ENCODE results near the gene MYL6B.

MYL6B gene

DNA sequence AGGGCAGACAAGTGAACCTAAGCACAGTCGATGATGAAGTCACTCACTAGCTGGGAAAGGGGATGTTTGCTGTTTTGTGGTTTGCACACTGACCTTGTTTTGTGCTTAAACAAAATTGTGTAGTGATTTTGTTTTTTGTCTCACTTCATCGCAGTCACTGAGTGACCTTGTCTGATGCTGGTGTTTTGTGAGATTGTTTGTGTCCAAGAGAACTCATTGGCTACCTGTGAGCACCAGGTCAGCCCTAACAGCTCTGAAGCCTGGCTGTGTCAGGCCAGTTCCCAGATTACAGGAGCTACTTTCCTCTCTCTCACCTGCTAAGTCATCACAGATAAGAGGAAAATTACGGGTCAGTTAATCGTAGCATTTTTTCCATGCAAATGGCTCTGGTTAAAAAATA lies 28.3 kb upstream of the MYL6B start:
- no peak for DNase-seq

DNA sequence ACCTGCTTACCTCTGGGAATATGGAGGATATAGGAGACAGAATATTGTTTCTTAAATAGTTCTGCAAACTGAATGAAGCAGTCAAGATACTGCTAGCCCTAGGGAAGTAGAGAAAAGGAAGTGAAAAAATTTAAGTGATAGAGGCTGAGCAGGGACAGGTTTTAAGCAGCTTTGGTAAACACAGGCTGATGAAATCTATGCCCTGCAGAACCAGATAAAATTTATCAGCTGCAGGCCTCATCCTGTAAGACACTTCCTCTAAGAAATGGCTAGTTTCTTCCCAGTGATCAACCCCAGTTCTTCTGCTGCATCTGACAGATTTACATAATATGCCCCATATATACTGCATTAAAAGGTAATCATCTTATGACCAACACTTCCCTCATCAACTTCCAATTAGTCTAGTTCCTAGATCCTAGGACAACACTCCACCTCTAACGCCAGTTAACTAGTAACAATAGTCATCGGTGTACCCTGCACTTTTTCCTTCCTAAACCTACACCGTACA lies 25.6 kb upstream of the MYL6B start:
- no peak for DNase-seq

- DNase-seq, result no peak
Measured at GRCh38 chr12:56127485-56127887, 24.9 kb upstream of the MYL6B start.

GRCh38 chr12:56127888-56128669 lies 24.3 kb upstream of the MYL6B start, which contains the start of gene ESYT1:
Gene ESYT1 (plus strand): TSS chr12:56128267. CDS start chr12:56128320, 53 bp downstream.
- DNase-seq, result peak; percentile 100

GRCh38 chr12:56128670-56129205 lies 23.6 kb upstream of the MYL6B start:
- DNase-seq, result no peak

DNA sequence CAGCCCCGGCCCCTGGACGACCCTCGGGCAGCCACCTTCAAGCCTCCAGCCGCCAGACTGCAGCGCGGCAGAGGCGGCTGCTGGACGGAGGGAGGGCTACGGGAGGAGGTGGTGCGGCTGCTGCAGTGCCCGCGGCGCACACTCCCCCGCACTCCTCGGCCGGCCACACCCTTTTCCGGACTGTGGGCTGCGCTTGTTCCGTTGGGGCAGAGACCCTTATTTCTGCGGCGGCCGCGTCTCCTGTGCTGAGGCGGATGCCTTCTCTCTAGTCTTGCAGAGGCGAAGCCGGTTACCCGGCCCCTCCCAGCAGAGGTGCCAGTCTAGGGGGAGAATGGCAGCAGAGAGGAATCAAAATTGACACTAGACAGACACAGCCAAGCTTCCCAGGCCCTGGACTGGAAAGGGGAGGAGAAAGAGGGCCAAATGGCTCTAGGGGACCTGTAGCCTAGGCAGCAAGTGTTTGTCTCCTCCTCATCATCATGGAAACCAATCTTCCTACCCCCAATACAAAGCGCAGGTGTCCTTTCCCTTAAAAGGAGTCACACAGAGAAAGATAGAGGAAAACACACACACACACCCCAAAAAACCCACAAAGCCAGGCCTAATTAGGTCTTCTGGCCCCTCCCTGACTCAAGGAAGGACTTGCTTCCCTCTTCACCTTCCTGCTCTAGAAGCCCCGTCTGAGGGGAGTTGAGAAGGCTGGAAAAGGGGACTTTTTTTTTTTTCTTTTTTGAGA lies 23.0 kb upstream of the MYL6B start:
- DNase-seq, result peak; percentile 62

DNA sequence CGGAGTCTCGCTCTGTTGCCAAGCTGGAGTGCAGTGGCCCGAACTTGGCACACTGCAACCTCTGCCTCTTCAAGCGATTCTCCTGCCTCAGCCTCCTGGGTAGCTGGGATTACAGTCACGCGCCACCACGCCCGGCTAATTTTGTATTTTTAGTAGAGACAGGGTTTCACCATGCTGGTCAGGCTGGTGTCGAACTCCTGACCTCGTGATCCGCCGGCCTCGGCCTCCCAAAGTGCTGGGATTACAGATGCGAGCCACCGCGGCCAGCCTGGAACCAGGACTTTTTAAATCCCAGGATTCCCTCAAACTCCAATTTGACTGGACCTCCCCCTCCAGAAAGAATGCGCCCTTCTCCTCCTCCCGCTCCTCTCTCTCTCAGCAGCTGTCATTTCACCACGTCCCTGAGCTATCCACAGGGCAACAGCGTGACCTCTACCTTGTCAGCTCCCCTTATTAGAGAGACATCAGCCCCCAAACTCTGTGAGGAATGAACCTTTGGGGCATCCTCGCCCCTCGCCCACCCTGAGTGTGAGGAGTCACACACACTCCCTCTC lies 22.4 kb upstream of the MYL6B start:
- DNase-seq, result no peak

- DNase-seq, result no peak
Measured at GRCh38 chr12:56130876-56131275, 21.5 kb upstream of the MYL6B start.

DNA sequence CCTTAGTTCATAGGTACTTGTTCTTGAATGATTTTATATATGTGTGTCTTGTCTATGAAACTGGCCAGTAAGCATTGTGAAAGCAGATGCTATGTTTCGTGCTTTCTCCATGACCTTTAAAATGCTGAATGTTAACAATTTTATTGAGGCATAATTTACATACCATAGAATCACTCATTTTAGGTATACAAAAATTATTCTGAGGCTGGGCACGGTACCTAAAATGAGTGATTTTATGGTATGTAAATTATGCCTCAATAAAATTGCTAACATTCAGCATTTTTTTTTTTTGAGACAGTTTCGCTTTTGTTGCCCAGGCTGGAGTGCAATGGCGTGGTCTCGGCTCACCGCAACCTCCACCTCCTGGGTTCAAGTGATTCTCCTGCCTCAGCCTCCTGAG lies 17.5 kb upstream of the MYL6B start:
- no peak for DNase-seq

DNA sequence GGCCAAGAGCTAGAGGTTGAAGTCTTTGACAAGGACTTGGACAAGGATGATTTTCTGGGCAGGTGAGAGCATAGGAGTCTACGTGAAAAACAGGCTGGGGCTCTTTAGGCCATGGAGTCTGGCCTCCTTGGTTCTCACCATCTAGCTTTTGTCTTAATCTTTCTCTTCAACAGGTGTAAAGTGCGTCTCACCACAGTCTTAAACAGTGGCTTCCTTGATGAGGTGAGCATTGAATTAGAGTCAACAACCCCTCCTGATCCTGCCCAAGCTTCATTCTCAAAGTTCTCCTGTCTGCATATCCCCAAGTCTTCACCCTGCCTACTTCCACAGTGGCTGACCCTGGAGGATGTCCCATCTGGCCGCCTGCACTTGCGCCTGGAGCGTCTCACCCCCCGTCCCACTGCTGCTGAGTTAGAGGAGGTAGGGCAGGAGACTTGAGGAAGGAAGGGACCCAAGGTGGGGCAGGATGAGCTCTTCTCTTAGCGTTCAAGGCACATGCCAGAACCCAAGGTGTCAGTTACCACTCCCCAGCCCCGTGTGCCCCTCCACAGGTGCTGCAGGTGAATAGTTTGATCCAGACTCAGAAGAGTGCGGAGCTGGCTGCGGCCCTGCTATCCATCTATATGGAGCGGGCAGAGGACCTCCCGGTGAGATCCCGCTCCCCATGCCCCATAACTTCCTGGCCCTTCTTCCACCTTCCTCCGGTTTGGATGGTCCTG lies 14.4 kb upstream of the MYL6B start:
- DNase-seq, result no peak

DNA sequence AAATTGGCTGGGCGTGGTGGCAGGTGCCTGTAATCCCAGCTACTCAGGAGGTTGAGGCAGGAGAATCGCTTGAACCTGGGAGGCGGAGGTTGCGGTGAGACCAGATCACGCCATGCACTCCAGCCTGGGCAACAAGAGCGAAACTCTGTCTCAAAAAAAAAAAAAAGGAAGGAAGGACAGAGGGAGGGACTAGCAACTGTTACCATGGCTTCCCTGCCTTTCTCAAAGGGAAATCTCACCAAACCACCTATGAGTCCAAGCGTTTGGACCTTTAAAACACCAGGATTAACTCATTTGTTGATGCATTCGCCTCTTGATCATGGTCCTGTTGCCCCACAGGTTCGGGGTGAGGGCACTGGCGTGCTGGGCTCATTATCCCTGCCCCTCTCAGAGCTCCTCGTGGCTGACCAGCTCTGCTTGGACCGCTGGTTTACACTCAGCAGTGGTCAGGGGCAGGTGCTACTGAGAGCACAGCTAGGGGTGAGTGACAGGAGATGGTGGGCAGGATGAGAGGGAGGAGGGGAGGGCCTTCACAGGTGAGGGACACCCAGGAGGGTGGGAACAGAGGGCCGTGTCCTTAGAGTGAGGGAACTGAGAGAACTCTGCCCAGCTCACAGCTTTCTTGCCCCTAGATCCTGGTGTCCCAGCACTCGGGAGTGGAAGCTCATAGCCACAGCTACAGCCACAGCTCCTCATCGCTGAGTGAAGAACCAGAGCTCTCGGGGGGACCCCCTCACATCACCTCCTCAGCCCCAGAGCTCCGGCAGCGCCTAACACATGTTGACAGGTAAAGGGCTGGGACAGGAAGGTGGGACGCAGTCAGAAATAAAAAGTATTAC lies 10.2 kb upstream of the MYL6B start:
- DNase-seq, result no peak

- no peak for DNase-seq
Measured at GRCh38 chr12:56143217-56143616, 9.2 kb upstream of the MYL6B start.

- no peak for DNase-seq
Measured at GRCh38 chr12:56143870-56144269, 8.5 kb upstream of the MYL6B start.

- DNase-seq, result no peak
Measured at GRCh38 chr12:56145217-56145616, 7.2 kb upstream of the MYL6B start.

- DNase-seq, result no peak
Measured at GRCh38 chr12:56146492-56147460, 5.6 kb upstream of the MYL6B start.

GRCh38 chr12:56150563-56150962 lies 1.8 kb upstream of the MYL6B start:
- no peak for DNase-seq

DNA sequence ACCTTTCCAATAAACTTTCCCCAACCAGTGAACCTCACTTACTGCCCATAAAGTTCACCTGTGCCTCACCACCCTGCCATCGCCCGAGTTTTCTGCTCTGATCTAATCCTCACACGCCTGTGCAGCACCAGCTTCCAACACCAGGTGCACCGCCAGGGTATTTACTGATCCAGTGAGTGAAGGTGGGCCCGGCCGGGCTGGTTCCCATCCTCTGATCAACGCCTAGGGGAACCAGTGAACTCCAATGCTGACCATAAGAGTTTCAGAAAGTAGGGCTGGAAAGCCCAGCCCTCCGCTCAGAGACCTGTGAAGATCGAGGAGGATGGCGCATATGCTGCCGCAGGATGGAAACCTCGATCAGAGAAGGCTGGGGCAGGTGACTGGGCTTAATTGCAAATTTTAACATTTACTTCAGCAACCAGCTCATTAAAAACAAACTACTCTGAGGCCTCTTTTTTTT lies 685 bp upstream of the MYL6B start:
- peak; percentile 55 for DNase-seq

- DNase-seq, result no peak
Measured at GRCh38 chr12:56152756-56153677, 630 bp downstream of the MYL6B start.

GRCh38 chr12:56153678-56154065 lies 1.3 kb downstream of the MYL6B start:
- no peak for DNase-seq

Measured in NCI-H226 (cell line).